Common myeloid progenitor, CD34-positive (primary cell): ENCODE results near the gene HADH.

ENCODE experiments used
- CTCF ChIA-PET: fragments of 350-600 bp; sonication (Branson Sonifier 250); formaldehyde crosslinking; loops from one replicate; lab custom pipeline; 2021; ENCODE audit warnings: antibody characterized with exemption; lab: Charles Lee
- POLR2A ChIA-PET: fragments of 350-600 bp; sonication (Branson Sonifier 250); formaldehyde crosslinking; loops from one replicate; lab custom pipeline; 2021; ENCODE audit warnings: antibody characterized with exemption; lab: Charles Lee
- DNase-seq, 3 donors: peaks; one replicate each; pipeline versions ENCODE4 v3.0.0 to v3.0.0-alpha.2; 2013
- H3K27ac ChIP-seq, 2 experiments: 1 replicate in 1 of 2; 2 replicates in 1 of 2; pipeline ENCODE4 v1.7.0; 2013; ENCODE audit warnings: inconsistent platforms in 2 of 2, low read length in 2 of 2, mild to moderate bottlenecking in 2 of 2, low read depth in 1 of 2, moderate library complexity in 1 of 2; ENCODE audit not compliant: severe bottlenecking in 2 of 2, insufficient read depth in 1 of 2, poor library complexity in 1 of 2
- H3K27me3 ChIP-seq, 5 experiments: replicated peaks in 2 of 5; 1 replicate in 3 of 5; 2 replicates in 2 of 5; pipeline versions ENCODE4 v1.6.1 to v1.7.0; 2013; ENCODE audit warnings: low read length in 4 of 5, mild to moderate bottlenecking in 2 of 5, moderate library complexity in 2 of 5, inconsistent platforms in 1 of 5; ENCODE audit not compliant: insufficient read depth in 5 of 5, control insufficient read depth in 4 of 5
- H3K36me3 ChIP-seq, 4 experiments: 1 replicate in 2 of 4; 2 replicates in 2 of 4; pipeline versions ENCODE4 v1.6.1 to v1.7.0; 2013; ENCODE audit warnings: low read length in 3 of 4, control low read depth in 1 of 4, mild to moderate bottlenecking in 1 of 4; ENCODE audit not compliant: control insufficient read depth in 4 of 4, insufficient read depth in 4 of 4
- H3K4me1 ChIP-seq, 4 experiments: 1 replicate in 3 of 4; 2 replicates in 1 of 4; pipeline versions ENCODE4 v1.6.1 to v1.7.1; 2013; ENCODE audit warnings: low read length in 3 of 4, mild to moderate bottlenecking in 3 of 4, control low read depth in 1 of 4, inconsistent platforms in 1 of 4, moderate library complexity in 1 of 4; ENCODE audit not compliant: control insufficient read depth in 4 of 4, insufficient read depth in 4 of 4; ENCODE audit errors: control extremely low read depth in 1 of 4
- H3K4me3 ChIP-seq, 7 experiments: 1 replicate in 4 of 7; 2 replicates in 3 of 7; pipeline versions ENCODE4 v1.5.1 to v1.7.0; 2013; ENCODE audit warnings: mild to moderate bottlenecking in 7 of 7, low read length in 6 of 7, moderate library complexity in 6 of 7, inconsistent platforms in 2 of 7, low read depth in 2 of 7, control low read depth in 1 of 7; ENCODE audit not compliant: insufficient read depth in 4 of 7, control insufficient read depth in 1 of 7; ENCODE audit errors: extremely low read depth in 1 of 7
- H3K9me3 ChIP-seq, 5 experiments: 1 replicate in 4 of 5; 2 replicates in 1 of 5; pipeline versions ENCODE4 v1.6.1 to v1.7.1; 2013; ENCODE audit warnings: low read length in 4 of 5, mild to moderate bottlenecking in 2 of 5, inconsistent platforms in 1 of 5, low read depth in 1 of 5, moderate library complexity in 1 of 5; ENCODE audit not compliant: control insufficient read depth in 4 of 5, insufficient read depth in 2 of 5; ENCODE audit errors: control extremely low read depth in 1 of 5
- WGBS: methylation state at CpG from one replicate; pipeline ENCODE4 v1.1.5; 2013; ENCODE audit not compliant: insufficient coverage; 5-methylcytosine and 5-hydroxymethylcytosine counted together

HADH gene

GRCh38 chr4:108013327-108013726 lies 23.6 kb downstream of the HADH start:
- CTCF ChIA-PET = interaction anchor here (0.5 to 1.5 kb wide), 3 partner anchors 9 to 614 kb away, joined by 3 to 7 read pairs (median 3); no protein-coding TSS in a partner anchor
- H3K4me3 ChIP-seq = no peak overlapping the region
- no peaks in the 10 kb centered on the region for H3K4me1 ChIP-seq
- DNase-seq = no peak
- no peak overlapping the region for H3K27ac ChIP-seq
- no peaks in the 10 kb centered on the region for H3K27me3 ChIP-seq
- POLR2A ChIA-PET = no interaction called here
- H3K36me3 ChIP-seq = peaks cover 4 to 55% (median 39%) of the 10 kb centered on the region in 4 experiments
- no peaks in the 10 kb centered on the region for H3K9me3 ChIP-seq

DNA sequence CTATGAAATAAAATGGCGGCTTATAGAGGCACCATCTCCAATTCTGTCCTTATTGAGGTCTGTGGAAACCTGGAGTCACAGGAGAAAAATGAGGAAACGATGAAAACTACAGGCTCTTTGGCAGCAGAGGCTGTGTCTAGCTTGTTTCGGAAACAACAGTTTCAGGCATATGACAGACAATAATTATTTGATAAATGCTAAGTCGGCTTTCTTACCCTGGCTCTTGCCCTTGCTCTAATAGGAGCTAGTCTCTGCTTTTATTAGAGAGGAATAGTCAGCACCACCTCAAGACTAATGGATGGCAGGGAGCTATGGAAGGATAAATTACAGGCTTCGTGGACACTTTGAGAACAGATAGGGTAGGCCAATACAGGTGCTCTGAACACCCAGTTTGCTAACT lies 24.3 kb downstream of the HADH start:
- DNase-seq = no peak
- 100% methylated on average over 2 of the region's 5 CpGs for WGBS
- Histone ChIP-seq H3K27ac (no peak overlapping the region), H3K4me1 (no peaks in the 10 kb centered on the region), H3K9me3 (no peaks in the 10 kb centered on the region), H3K36me3 (peaks cover 4 to 55% (median 37%) of the 10 kb centered on the region in 4 experiments), H3K27me3 (no peaks in the 10 kb centered on the region), H3K4me3 (no peak overlapping the region)
- ChIA-PET POLR2A (no interaction called here), CTCF (interaction anchor here (0.5 to 1.5 kb wide), 7 partner anchors 9 to 614 kb away, joined by 3 to 7 read pairs (median 3); no protein-coding TSS in a partner anchor)

DNA sequence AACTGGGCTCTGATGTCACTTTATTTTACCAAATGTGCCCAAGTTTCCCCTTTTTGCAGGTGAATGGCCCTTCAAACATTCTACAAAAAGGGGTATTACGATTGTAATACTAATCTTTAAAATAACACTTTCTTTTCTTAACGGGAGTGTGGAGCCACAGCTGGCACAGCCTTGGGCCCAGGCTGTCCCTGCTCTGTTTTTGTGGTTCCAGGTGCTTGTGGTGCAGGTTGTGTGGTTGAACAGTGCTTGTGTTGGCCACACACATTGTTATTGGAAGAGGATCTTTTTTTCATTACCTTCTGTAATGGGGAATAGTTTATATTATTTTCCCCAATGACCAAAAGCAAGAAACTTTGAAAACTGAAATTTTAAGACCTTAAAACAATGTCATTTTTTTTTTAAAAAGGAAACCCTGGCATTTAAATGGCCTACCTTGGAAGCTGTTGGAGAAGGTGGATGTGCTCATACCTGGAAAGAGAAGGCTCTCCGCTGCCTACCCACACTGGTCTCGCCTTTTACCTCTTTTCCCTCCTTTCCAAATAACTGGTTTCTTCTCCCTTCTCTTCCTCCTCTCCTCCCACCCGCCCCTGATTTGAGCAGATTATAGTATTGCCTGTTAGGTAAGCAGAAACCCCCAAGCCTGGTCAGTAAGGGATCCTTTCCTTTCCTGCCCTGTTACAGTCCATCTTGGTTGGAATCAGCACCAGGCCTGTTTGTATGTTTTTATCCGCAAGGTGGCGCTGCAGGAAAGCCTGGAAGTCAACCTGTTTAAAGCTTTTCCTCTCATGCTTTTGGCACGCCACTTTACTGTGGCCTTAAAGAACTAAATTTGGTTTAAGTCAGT lies 28.6 kb downstream of the HADH start:
- Histone ChIP-seq H3K27me3 (no peaks in the 10 kb centered on the region), H3K9me3 (no peaks in the 10 kb centered on the region), H3K4me3 (no peak overlapping the region), H3K4me1 (no peaks in the 10 kb centered on the region), H3K36me3 (peaks cover 9 to 69% (median 45%) of the 10 kb centered on the region in 4 experiments), H3K27ac (no peak overlapping the region)
- ChIA-PET POLR2A (interaction anchor here (0.7 kb wide), 1 partner anchor 87 kb away, joined by 3 read pairs; the partner anchor contains the start of gene CYP2U1), CTCF (interaction anchor here (0.5 to 3.2 kb wide), 14 partner anchors 12 to 763 kb away, joined by 3 to 22 read pairs (median 4); no protein-coding TSS in a partner anchor)
- peak; percentile 74 to 87 (median 79) for DNase-seq
- WGBS = 0% methylated on average over 2 of the region's 8 CpGs

DNA sequence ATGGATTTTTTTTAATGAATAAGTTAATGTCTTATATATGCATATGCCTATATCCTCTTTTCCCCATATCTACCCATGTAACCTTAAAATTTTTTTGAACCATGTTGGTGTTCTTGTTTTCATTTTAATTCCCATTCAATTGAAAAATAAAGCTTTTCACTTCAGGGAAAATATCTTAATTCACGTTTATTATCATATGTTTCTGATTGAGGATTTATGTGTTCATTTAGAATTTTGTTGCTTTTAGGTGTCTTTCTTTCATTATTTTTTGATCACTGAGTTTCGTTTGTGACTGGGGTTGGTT lies 29.1 kb downstream of the HADH start:
- H3K9me3 ChIP-seq = no peaks in the 10 kb centered on the region
- ChIA-PET POLR2A (interaction anchor here (0.7 kb wide), 1 partner anchor 88 kb away, joined by 3 read pairs; the partner anchor contains the start of gene CYP2U1), CTCF (interaction anchor here (0.5 to 3.2 kb wide), 20 partner anchors 11 to 762 kb away, joined by 3 to 22 read pairs (median 4); no protein-coding TSS in a partner anchor)
- H3K4me3 ChIP-seq = no peak overlapping the region
- H3K4me1 ChIP-seq = peaks cover 0 to 4% (median 2%) of the 10 kb centered on the region in 4 experiments
- no CpG with 5 or more reads among the region's 2 CpGs for WGBS
- H3K27me3 ChIP-seq = no peaks in the 10 kb centered on the region
- peaks cover 9 to 69% (median 46%) of the 10 kb centered on the region in 4 experiments for H3K36me3 ChIP-seq
- H3K27ac ChIP-seq = no peak overlapping the region
- DNase-seq = no peak

DNA sequence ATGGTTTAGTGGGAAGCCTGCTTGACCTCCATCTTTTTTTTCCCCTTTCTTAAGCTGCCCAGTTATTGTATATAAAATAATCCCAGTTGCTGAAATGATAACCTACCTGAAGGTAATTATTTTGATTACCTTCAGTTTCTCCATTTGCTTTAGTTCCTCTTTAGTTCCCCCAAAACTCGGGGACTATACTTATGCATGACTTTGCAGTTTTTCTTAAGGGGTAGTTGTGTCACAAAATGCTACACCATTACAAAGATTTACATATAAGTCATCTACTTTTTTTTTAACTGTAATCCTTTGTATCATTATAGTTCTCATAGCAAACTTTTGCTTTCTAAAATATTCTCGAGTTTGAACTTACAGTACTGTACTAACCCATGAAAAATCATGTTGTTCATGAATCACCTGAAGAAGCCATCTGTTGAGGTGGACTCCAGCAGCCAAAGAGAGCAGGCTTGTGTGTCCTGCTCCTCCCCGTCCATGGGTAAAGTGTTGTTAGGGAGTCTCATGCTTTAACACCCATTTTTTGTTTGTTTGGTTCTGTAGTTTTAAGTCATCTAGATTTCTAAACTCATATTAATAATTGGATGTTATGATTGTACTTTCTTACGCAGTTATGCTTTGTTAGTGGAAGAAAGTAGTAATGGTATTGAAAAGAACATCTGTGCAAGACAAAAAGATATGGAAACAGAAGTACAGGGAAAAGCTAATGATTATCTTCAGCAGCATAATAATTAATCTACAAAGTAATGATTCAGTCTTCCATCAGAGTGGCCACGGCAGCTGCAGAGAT lies 34.6 kb downstream of the HADH start:
- no peak overlapping the region for H3K27ac ChIP-seq
- ChIA-PET POLR2A (no interaction called here), CTCF (interaction anchor here (1.0 to 2.0 kb wide), 4 partner anchors 9 to 611 kb away, joined by 3 to 7 read pairs (median 4); no protein-coding TSS in a partner anchor)
- no peak overlapping the region for H3K4me3 ChIP-seq
- peaks cover 7 to 77% (median 47%) of the 10 kb centered on the region in 4 experiments for H3K36me3 ChIP-seq
- WGBS = 100% methylated on average over 2 of the region's 5 CpGs
- peak; percentile 18 to 84 (median 75) for DNase-seq
- H3K27me3 ChIP-seq = no peaks in the 10 kb centered on the region
- H3K4me1 ChIP-seq = peaks cover 0 to 11% (median 5%) of the 10 kb centered on the region in 4 experiments
- H3K9me3 ChIP-seq = no peaks in the 10 kb centered on the region

DNA sequence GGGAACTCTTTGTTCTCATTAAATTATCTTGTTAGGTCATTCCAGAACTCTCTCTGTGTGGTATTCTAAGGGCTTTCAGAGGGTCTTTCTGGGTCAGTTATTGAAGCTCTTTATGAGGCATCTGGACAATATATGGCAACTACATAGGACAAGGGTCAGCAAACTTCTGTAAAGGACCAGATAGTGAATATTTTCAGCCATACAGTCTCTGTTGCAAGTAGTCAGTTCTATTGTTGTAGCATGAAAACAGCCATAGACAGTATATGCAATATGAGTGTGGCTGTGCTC lies 35.1 kb downstream of the HADH start:
- Histone ChIP-seq H3K27me3 (no peaks in the 10 kb centered on the region), H3K4me3 (no peak overlapping the region), H3K4me1 (peaks cover 0 to 11% (median 5%) of the 10 kb centered on the region in 4 experiments), H3K36me3 (peaks cover 7 to 77% (median 47%) of the 10 kb centered on the region in 4 experiments), H3K9me3 (no peaks in the 10 kb centered on the region), H3K27ac (no peak overlapping the region)
- ChIA-PET CTCF (interaction anchor here (1.1 to 1.8 kb wide), 2 partner anchors 10 to 611 kb away, joined by 3 to 5 read pairs; no protein-coding TSS in a partner anchor), POLR2A (no interaction called here)
- no peak for DNase-seq
